GM18951 (cell line): Measurements from ENCODE around the gene ABHD16A.

ENCODE experiments used
- POLR2A ChIP-seq: IDR thresholded peaks from 4 replicates; pipeline ENCODE4 v1.6.1; 2011; ENCODE audit warnings: mild to moderate bottlenecking; ENCODE audit not compliant: insufficient read length, insufficient read depth; ENCODE audit errors: extremely low read depth
- in situ Hi-C: fragments of 300-500 bp; cut with MboI; formaldehyde crosslinking; loops from one replicate; pipeline ENCODE4 v1.12.0; 2022; ENCODE audit warnings: low sequenced_read_pairs, mixed read lengths, inconsistent platforms; ENCODE audit not compliant: unreplicated experiment

Gene ABHD16A

GRCh38 chr6:31677955-31678354 is 25.2 kb downstream of the ABHD16A start:
- in situ Hi-C loops: no loop called here
- no peak for TF ChIP-seq POLR2A

GRCh38 chr6:31676904-31677303 is 26.2 kb downstream of the ABHD16A start:
- in situ Hi-C loops: no loop called here
- no peak for TF ChIP-seq POLR2A

- no peak for TF ChIP-seq POLR2A
- in situ Hi-C loops: no loop called here
These were observed 26.7 kb downstream of the ABHD16A start for GRCh38 chr6:31676322-31676903.

DNA sequence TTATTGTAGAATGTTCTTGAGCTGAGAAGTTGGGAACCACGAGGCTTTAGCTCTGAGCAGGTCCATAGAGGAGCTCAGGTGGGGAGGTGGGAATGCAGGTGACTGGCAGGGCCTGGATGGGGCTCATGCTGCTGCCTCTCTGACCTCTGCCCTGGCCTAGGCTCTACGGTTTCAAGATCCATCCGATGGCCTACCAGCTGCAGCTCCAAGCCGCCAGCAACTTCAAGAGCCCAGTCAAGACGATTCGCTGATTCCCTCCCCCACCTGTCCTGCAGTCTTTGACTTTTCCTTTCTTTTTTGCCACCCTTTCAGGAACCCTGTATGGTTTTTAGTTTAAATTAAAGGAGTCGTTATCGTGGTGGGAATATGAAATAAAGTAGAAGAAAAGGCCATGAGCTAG is 33.4 kb downstream of the ABHD16A start, which contains the start of gene LY6G5B:
LY6G5B (plus strand) TSS at position 301 of the 400 bp plus-strand sequence. CDS start 975 bp downstream, outside the sequence.
- in situ Hi-C loops: no loop called here

DNA sequence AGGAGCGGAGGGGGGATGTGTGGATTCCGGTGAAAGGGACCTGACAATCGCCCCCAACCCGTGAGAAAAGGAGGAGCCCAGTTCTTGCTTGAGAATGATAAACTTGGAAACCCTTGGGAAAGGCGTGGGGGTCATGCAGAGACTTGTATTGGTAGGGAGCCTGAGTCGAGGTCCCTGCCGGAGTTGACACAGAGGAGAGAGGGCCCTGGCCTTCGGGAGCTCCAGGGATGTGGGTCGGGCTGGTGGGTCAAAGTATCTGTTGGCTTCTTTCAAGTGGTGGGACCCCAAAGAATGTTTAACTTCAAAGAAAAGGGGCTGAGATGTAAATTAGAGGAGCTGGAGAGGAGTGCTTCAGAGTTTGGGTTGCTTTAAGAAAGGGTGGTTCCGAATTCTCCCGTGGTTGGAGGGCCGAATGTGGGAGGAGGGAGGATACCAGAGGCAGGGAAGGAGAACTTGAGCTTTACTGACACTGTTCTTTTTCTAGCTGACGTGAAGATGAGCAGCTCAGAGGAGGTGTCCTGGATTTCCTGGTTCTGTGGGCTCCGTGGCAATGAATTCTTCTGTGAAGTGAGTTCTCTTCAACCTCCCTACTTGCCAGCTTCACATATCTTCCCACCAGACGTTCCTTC is 36.7 kb downstream of the ABHD16A start:
- in situ Hi-C loops: no loop called here
- no peak for TF ChIP-seq POLR2A

More for the DNA sequence above, 33.4 kb downstream of the ABHD16A start, which contains the start of gene LY6G5B:
- no peak for TF ChIP-seq POLR2A

- in situ Hi-C loops: no loop called here
- peak; percentile 79 for TF ChIP-seq POLR2A
These were observed 37.4 kb downstream of the ABHD16A start, which contains the start of gene CSNK2B for GRCh38 chr6:31665501-31666336. Gene CSNK2B, plus strand, starts transcription at chr6:31666080. Its CDS starts 752 bp downstream, at chr6:31666832.

- peak; percentile 20 for TF ChIP-seq POLR2A
- in situ Hi-C loops: no loop called here
These were observed 38.2 kb downstream of the ABHD16A start, which contains the start of gene GPANK1 for GRCh38 chr6:31664790-31665500. Gene GPANK1, minus strand, starts transcription at chr6:31664997. Its CDS starts 519 bp downstream, at chr6:31664478.

- in situ Hi-C loops: no loop called here
- no peak for TF ChIP-seq POLR2A
These were observed 38.9 kb downstream of the ABHD16A start for GRCh38 chr6:31663961-31664789.

DNA sequence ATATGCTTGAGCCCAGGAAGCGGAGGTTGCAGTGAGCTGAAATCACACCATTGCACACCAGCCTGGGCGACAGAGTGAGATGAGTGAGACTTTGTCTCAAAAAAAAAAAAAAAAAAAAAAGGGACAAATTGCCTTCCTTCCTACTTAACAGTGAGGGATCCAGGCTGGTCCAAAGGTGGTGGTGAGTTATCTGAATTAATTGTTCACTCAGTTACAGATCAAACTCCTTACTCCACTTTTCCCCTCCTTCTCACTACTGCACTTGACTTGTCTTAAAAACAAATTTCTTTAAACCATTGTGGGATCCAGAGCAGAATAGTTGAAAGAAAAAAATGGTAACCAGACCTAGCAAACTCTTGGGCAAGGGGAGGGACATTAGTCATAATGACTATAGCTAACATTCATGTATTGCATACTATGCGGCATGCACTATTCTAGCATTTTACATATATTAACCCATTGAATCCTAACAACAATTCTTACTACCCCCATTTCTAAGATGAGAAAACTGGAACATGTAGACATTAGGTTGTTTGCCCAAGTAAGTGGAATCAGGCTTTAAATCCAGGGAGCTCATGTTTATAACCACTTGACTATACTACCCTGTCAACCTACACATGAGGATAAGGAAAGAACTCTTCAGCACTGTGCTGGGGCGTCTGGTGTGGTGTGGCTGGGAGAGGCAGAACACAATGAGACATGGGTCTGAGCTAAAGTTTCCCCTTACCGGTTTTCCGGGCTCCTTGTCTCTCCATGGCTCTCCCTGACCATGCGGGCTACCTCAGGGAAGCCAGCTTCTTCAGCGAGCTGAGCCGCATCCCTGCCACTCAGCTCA is 39.8 kb downstream of the ABHD16A start:
- in situ Hi-C loops: no loop called here
- TF ChIP-seq POLR2A: no peak

DNA sequence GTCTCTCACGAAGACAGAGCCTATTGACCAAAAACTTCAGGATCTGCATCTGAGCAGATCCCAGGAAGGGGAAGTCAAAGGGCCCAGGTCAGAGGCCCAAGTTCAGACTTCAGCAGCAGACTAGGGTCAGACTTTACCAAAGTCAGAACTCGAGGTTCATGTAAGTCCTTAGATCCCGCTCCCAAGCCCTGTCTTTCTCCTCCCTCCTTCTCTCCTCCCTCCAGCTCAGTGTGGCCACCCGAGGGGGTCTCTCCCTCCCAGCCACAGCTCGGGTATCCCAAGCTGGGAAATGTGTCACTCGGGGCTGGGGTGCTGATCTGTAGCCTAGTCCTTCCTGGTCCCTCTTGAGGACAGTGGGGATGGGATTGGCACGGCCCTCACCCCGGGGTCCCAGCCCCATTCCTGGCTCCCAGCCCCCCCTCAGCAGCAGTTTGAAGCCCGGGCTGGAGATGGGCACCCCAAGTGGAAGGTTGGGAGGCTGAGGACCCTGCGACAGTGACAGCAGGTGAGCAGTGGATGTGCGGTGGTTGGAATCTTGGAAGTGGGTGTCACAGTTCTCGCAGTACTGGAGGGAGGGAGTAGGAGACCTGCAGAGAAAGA is 40.9 kb downstream of the ABHD16A start:
- no peak for TF ChIP-seq POLR2A
- in situ Hi-C loops: no loop called here
